ENCODE results near the gene STK35. TPM values are rescaled to one million over a fixed set of nuclear protein-coding genes. Genes with fewer than 3 reads are reported as not detected.

Gene STK35
- total and polyA plus RNA-seq, 9 donors: 5.1 to 20.2 (median 13.2) TPM

GRCh38 chr20:2139736-2140135 lies 38.1 kb downstream of the STK35 start:
- no peaks in the 10 kb centered on the region for H3K36me3 ChIP-seq
- intact Hi-C loops (cut with DNase I): no loop called here
- no peak overlapping the region for H3K4me3 ChIP-seq
- 88 to 96% (median 93%) methylated on average over 2 of the region's 2 CpGs for WGBS, 3 donors
- no peaks in the 10 kb centered on the region for H3K9me3 ChIP-seq
- TF ChIP-seq CTCF (IDR thresholded peaks at IDR 0.05): no peak
- no peak for TF ChIP-seq EP300 (IDR thresholded peaks at IDR 0.05)
- TF ChIP-seq POLR2A (IDR thresholded peaks at IDR 0.05): no peak
- no peaks in the 10 kb centered on the region for H3K27me3 ChIP-seq
- no peak overlapping the region for H3K27ac ChIP-seq
- DNase-seq: no peak
- peaks cover 3% of the 10 kb centered on the region for H3K4me1 ChIP-seq (ENCODE audit: insufficient read depth)

GRCh38 chr20:2140561-2140960 lies 38.9 kb downstream of the STK35 start:
- TF ChIP-seq CTCF (IDR thresholded peaks at IDR 0.05) (no peak), POLR2A (IDR thresholded peaks at IDR 0.05) (no peak), EP300 (IDR thresholded peaks at IDR 0.05) (no peak)
- WGBS, 3 donors: 50 to 62% (median 56%) methylated on average over 1 of the region's 1 CpG
- no peaks in the 10 kb centered on the region for H3K27me3 ChIP-seq
- H3K9me3 ChIP-seq: no peaks in the 10 kb centered on the region
- DNase-seq: peak in 3 of 5 donors; percentile 27 to 59 (median 32)
- H3K4me1 ChIP-seq (ENCODE audit: insufficient read depth): peaks cover 3% of the 10 kb centered on the region
- intact Hi-C loops (cut with DNase I): no loop called here
- no peaks in the 10 kb centered on the region for H3K36me3 ChIP-seq
- no peak overlapping the region for H3K27ac ChIP-seq
- no peak overlapping the region for H3K4me3 ChIP-seq

- TF ChIP-seq CTCF (IDR thresholded peaks at IDR 0.05) (no peak), POLR2A (IDR thresholded peaks at IDR 0.05) (no peak), EP300 (IDR thresholded peaks at IDR 0.05) (no peak)
- Histone ChIP-seq H3K27me3 (no peaks in the 10 kb centered on the region), H3K36me3 (no peaks in the 10 kb centered on the region), H3K27ac (no peak overlapping the region), H3K9me3 (no peaks in the 10 kb centered on the region), H3K4me3 (no peak overlapping the region), H3K4me1 (ENCODE audit: insufficient read depth) (peaks cover 3% of the 10 kb centered on the region)
- no peak for DNase-seq
- intact Hi-C loops (cut with DNase I): no loop called here
- 95% methylated on average over 10 of the region's 10 CpGs for WGBS, 3 donors
Measured at GRCh38 chr20:2141600-2142575, 40.3 kb downstream of the STK35 start.

- Histone ChIP-seq H3K36me3 (no peaks in the 10 kb centered on the region), H3K4me1 (ENCODE audit: insufficient read depth) (peaks cover 3% of the 10 kb centered on the region), H3K27ac (no peak overlapping the region), H3K9me3 (no peaks in the 10 kb centered on the region), H3K4me3 (no peak overlapping the region), H3K27me3 (no peaks in the 10 kb centered on the region)
- DNase-seq: no peak
- no peak for TF ChIP-seq EP300 (IDR thresholded peaks at IDR 0.05)
- TF ChIP-seq CTCF (IDR thresholded peaks at IDR 0.05): no peak
- no peak for TF ChIP-seq POLR2A (IDR thresholded peaks at IDR 0.05)
- intact Hi-C loops (cut with DNase I): no loop called here
- WGBS, 3 donors: 82 to 92% (median 84%) methylated on average over 6 of the region's 6 CpGs
Measured at GRCh38 chr20:2142649-2143048, 41.0 kb downstream of the STK35 start.

Measured in ovary (tissue), 9 donors.